ENCODE data around the gene CAV3. TPM values are rescaled to one million over a fixed set of nuclear protein-coding genes. Genes with fewer than 3 reads are reported as not detected.

The CAV3 gene
- total and polyA plus RNA-seq, 9 of the 15 experiments (the other 6 are each of a cell fraction or from before 2014, with no cell fraction given) = not detected

DNA sequence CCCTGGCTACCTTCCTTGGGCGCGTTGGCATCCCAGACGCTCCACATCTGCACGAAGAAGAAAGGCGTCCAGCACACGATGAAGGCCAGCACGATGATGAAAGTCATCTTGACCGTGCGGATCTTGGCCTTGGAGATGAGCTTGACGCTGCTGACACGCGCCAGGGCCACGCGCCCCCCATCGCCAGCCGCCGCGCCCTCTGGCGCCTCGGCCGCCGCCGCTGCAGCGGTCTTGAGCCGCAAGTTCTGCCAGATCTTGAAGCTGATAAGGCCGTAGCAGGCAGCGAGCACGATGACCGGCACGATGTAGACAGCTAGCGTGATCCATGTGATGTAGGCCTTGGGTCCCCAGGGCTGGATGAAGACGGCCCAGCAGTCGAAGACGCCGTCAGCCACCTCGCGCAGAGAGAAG, 33.7 kb downstream of the CAV3 start:
- H3K27me3 ChIP-seq (ENCODE audit: control insufficient read depth in 2 of 2, insufficient read depth in 2 of 2, low read length in 2 of 2) = peaks cover 8 to 26% of the 10 kb centered on the region in 2 experiments
- H3K4me1 ChIP-seq (replicated peaks in 1 of 2; ENCODE audit: control insufficient read depth in 2 of 2, insufficient read depth in 2 of 2, low read length in 2 of 2) = peaks cover 0 to 12% of the 10 kb centered on the region in 2 experiments; a peak in 2 of 5 replicates
- 74% methylated on average over 28 of the region's 37 CpGs for WGBS (ENCODE audit: insufficient coverage, low coverage, missing lambda C conversion rate)
- no TSS peak for BruUV-seq (replicated peaks)
- H3K4me3 ChIP-seq = no peak overlapping the region
- intact Hi-C loops (cut with micrococcal nuclease) = loop anchor here (5.0 kb wide), 3 partner anchors 105 to 300 kb away; partner anchors contain the start of gene RAD18
- no peak overlapping the region for H2AFZ ChIP-seq (ENCODE audit: low read depth, low read length)
- no peaks in the 10 kb centered on the region for H3K36me3 ChIP-seq (ENCODE audit: control insufficient read depth, insufficient read depth, low read length)
- H3K9me3 ChIP-seq (replicated peaks; ENCODE audit: control insufficient read depth, insufficient read depth, low read depth, low read length) = no peaks in the 10 kb centered on the region
- no peak for FAIRE-seq
- TF ChIP-seq CAMTA2 (CRISPR knock-in tag; conservative IDR thresholded peaks at IDR 0.05) (no peak), ZBTB33 (CRISPR knock-in tag; IDR thresholded peaks at IDR 0.05) (peak; percentile 77)
- in situ Hi-C loops (cut with MboI) = no loop called here
- no peaks in the 10 kb centered on the region for H3K79me2 ChIP-seq (ENCODE audit: control insufficient read depth, insufficient read depth, low read length)
- H4K20me1 ChIP-seq (replicated peaks; ENCODE audit: control insufficient read depth, insufficient read depth, low read length) = no peaks in the 10 kb centered on the region
- CTCF ChIA-PET (ENCODE audit: low intra/inter-chr PET ratio) = no interaction called here
- H3K27ac ChIP-seq (ENCODE audit: extremely low read depth, low read depth, low read length) = no peak overlapping the region
- no peaks in the 10 kb centered on the region for H3K9me1 ChIP-seq (ENCODE audit: control insufficient read depth, insufficient read depth, low read length)
- ATAC-seq = no peak
- no peak overlapping the region for H3K4me2 ChIP-seq (ENCODE audit: insufficient read depth, low read length)
- no peak overlapping the region for H3K9ac ChIP-seq (ENCODE audit: insufficient read depth in 1 of 2, low read depth in 2 of 2, low read length in 2 of 2)
- DNase-seq (ENCODE audit: extremely low read depth in 1 of 4, low spot score in 3 of 4) = no peak
- POLR2A ChIA-PET = no interaction called here

- WGBS (ENCODE audit: insufficient coverage, low coverage, missing lambda C conversion rate) = 79% methylated on average over 44 of the region's 74 CpGs
- Histone ChIP-seq H3K4me1 (replicated peaks in 1 of 2; ENCODE audit: control insufficient read depth in 2 of 2, insufficient read depth in 2 of 2, low read length in 2 of 2) (peaks cover 0 to 12% of the 10 kb centered on the region in 2 experiments; a peak in 2 of 5 replicates), H3K9me3 (replicated peaks; ENCODE audit: control insufficient read depth, insufficient read depth, low read depth, low read length) (no peaks in the 10 kb centered on the region), H3K4me3 (no peak overlapping the region), H3K36me3 (ENCODE audit: control insufficient read depth, insufficient read depth, low read length) (no peaks in the 10 kb centered on the region), H3K4me2 (ENCODE audit: insufficient read depth, low read length) (no peak overlapping the region), H3K27me3 (ENCODE audit: control insufficient read depth in 2 of 2, insufficient read depth in 2 of 2, low read length in 2 of 2) (peaks cover 8 to 23% of the 10 kb centered on the region in 2 experiments), H3K79me2 (ENCODE audit: control insufficient read depth, insufficient read depth, low read length) (no peaks in the 10 kb centered on the region), H3K9me1 (ENCODE audit: control insufficient read depth, insufficient read depth, low read length) (no peaks in the 10 kb centered on the region), H3K27ac (ENCODE audit: extremely low read depth, low read depth, low read length) (no peak overlapping the region), H3K9ac (ENCODE audit: insufficient read depth in 1 of 2, low read depth in 2 of 2, low read length in 2 of 2) (no peak overlapping the region), H2AFZ (ENCODE audit: low read depth, low read length) (no peak overlapping the region), H4K20me1 (replicated peaks; ENCODE audit: control insufficient read depth, insufficient read depth, low read length) (no peaks in the 10 kb centered on the region)
- BruUV-seq (replicated peaks) = no TSS peak
- intact Hi-C loops (cut with micrococcal nuclease) (loop anchor here (5.0 kb wide), 3 partner anchors 106 to 299 kb away; partner anchors contain the start of gene RAD18), in situ Hi-C loops (cut with MboI) (no loop called here)
- DNase-seq (ENCODE audit: extremely low read depth in 1 of 4, low spot score in 3 of 4) = no peak
- no peak for FAIRE-seq
- CTCF ChIA-PET (ENCODE audit: low intra/inter-chr PET ratio) = no interaction called here
- ATAC-seq = no peak
- TF ChIP-seq ZBED1 (IDR thresholded peaks at IDR 0.05) = no peak
- 0 out of 2 replicates have a peak, but pooled peaks have one; percentile 21 for TF ChIP-seq ZBTB33 (CRISPR knock-in tag; IDR thresholded peaks at IDR 0.05)
- POLR2A ChIA-PET = no interaction called here
Measured at GRCh38 chr3:8767667-8768363, 34.2 kb downstream of the CAV3 start.
